Amygdala (tissue), 56 donors: Measurements from ENCODE around the gene ZNF575.
A peak's percentile ranks its signal among the peaks of the same experiment; 100 is the strongest.

Experiments
- DNase-seq, 56 donors: peaks; one replicate each; lab custom pipeline; 2025; lab: John Stamatoyannopoulos, UW

The ZNF575 gene

GRCh38 chr19:43564800-43565199 is 31.8 kb downstream of the ZNF575 start:
- DNase-seq = peak in 10 of 56 donors; percentile 2 to 35 (median 12)

GRCh38 chr19:43569657-43570056 is 36.7 kb downstream of the ZNF575 start:
- DNase-seq = no peak

GRCh38 chr19:43570174-43570791 is 37.3 kb downstream of the ZNF575 start:
- DNase-seq = no peak

GRCh38 chr19:43572171-43572588 is 39.2 kb downstream of the ZNF575 start:
- DNase-seq = no peak

- DNase-seq = peak in 1 of 56 donors; percentile 12
Observed at GRCh38 chr19:43574424-43575155, 41.6 kb downstream of the ZNF575 start.

- peak; percentile 54 to 99 (median 94) for DNase-seq
Observed at GRCh38 chr19:43575156-43575950, 42.4 kb downstream of the ZNF575 start, which contains the start of the genes PINLYP and XRCC1. PINLYP (plus strand) TSS chr19:43575801; CDS start chr19:43577192, 1,391 bp downstream. XRCC1 (minus strand) TSS chr19:43575527; CDS start chr19:43575458, 69 bp downstream.

GRCh38 chr19:43575955-43576878 is 43.2 kb downstream of the ZNF575 start:
- DNase-seq = peak in 6 of 56 donors; percentile 21 to 61 (median 32)

- no peak for DNase-seq
Observed at GRCh38 chr19:43578787-43579186, 45.8 kb downstream of the ZNF575 start.

GRCh38 chr19:43581467-43581866 is 48.5 kb downstream of the ZNF575 start:
- DNase-seq = no peak

- DNase-seq = no peak
Observed at GRCh38 chr19:43582495-43582894, 49.5 kb downstream of the ZNF575 start.

GRCh38 chr19:43584484-43584883 is 51.5 kb downstream of the ZNF575 start:
- DNase-seq = no peak
